Stimulated activated CD4-positive, alpha-beta T cell treated with anti-CD3 and anti-CD28 coated beads, Interleukin-4, amount 100 ng/mL, for 4 hours (primary cell): ENCODE measurements around the gene RAB35.

Experiments used
- DNase-seq, 2 experiments: peaks; one replicate each; pipeline ENCODE4 v3.0.0-alpha.2; 2020

The RAB35 gene

GRCh38 chr12:120081641-120082040, 34.9 kb downstream of the RAB35 start:
- no peak for DNase-seq

- DNase-seq = no peak
These were observed 36.8 kb downstream of the RAB35 start for GRCh38 chr12:120079411-120080400.

GRCh38 chr12:120078868-120079267, 37.7 kb downstream of the RAB35 start:
- DNase-seq = no peak

GRCh38 chr12:120077260-120077659, 39.3 kb downstream of the RAB35 start:
- DNase-seq = no peak

GRCh38 chr12:120076651-120077050, 39.9 kb downstream of the RAB35 start:
- DNase-seq = no peak

GRCh38 chr12:120075034-120075616, 41.4 kb downstream of the RAB35 start:
- no peak for DNase-seq

- DNase-seq = no peak
These were observed 43.9 kb downstream of the RAB35 start for GRCh38 chr12:120072472-120073249.

GRCh38 chr12:120071493-120072020, 45.0 kb downstream of the RAB35 start:
- no peak for DNase-seq

GRCh38 chr12:120069278-120069677, 47.3 kb downstream of the RAB35 start:
- DNase-seq = no peak

GRCh38 chr12:120067901-120068300, 48.7 kb downstream of the RAB35 start:
- DNase-seq = no peak

GRCh38 chr12:120067084-120067869, 49.3 kb downstream of the RAB35 start:
- DNase-seq = no peak

- no peak for DNase-seq
These were observed 50.2 kb downstream of the RAB35 start for GRCh38 chr12:120066341-120066740.

- DNase-seq = no peak
These were observed 51.1 kb downstream of the RAB35 start for GRCh38 chr12:120065472-120065871.

GRCh38 chr12:120064054-120064940, 52.3 kb downstream of the RAB35 start:
- no peak for DNase-seq

GRCh38 chr12:120062976-120063579, 53.5 kb downstream of the RAB35 start:
- no peak for DNase-seq

- no peak for DNase-seq
These were observed 54.9 kb downstream of the RAB35 start for GRCh38 chr12:120061575-120062214.

GRCh38 chr12:120060717-120061116, 55.8 kb downstream of the RAB35 start:
- no peak for DNase-seq

GRCh38 chr12:120060196-120060595, 56.4 kb downstream of the RAB35 start:
- no peak for DNase-seq

GRCh38 chr12:120056739-120057138, 59.8 kb downstream of the RAB35 start:
- no peak for DNase-seq
